Fibroblast of lung (primary cell): Measurements from ENCODE around the gene ANXA3. TPM values are rescaled to one million over a fixed set of nuclear protein-coding genes. Genes with fewer than 3 reads are reported as not detected.
A peak's percentile ranks its signal among the peaks of the same experiment; 100 is the strongest.

ENCODE experiments used
- DNase-seq, 2 donors: peaks; one replicate each; pipeline versions ENCODE4 v3.0.0 to v3.0.0-alpha.2; 2010; ENCODE audit warnings: low read depth in 2 of 2
- H2AFZ ChIP-seq: 2 replicates; pipeline ENCODE4 v1.5.1; 2012; ENCODE audit warnings: low read length, control low read depth, inconsistent platforms
- H3K27ac ChIP-seq: 2 replicates; pipeline ENCODE4 v1.5.1; 2011; ENCODE audit warnings: low read length, control low read depth; ENCODE audit not compliant: insufficient read depth
- H3K27me3 ChIP-seq: 2 replicates; pipeline ENCODE4 v1.5.1; 2011; ENCODE audit warnings: mild to moderate bottlenecking, low read length; ENCODE audit not compliant: control insufficient read depth, insufficient read depth
- H3K36me3 ChIP-seq: 2 replicates; pipeline ENCODE4 v1.5.1; 2011; ENCODE audit warnings: low read length; ENCODE audit not compliant: control insufficient read depth, insufficient read depth
- H3K4me1 ChIP-seq: 2 replicates; pipeline ENCODE4 v1.5.1; 2011; ENCODE audit warnings: low read length; ENCODE audit not compliant: control insufficient read depth, insufficient read depth; ENCODE audit errors: extremely low read depth
- H3K4me2 ChIP-seq: 2 replicates; pipeline ENCODE4 v1.5.1; 2011; ENCODE audit warnings: low read length, control low read depth; ENCODE audit not compliant: insufficient read depth; ENCODE audit errors: extremely low read depth
- H3K4me3 ChIP-seq, 4 experiments: fragments of 200-600 bp in 1 of 4; sonication (generic) in 1 of 4; replicated peaks in 1 of 4; 2 replicates each; pipeline ENCODE4 v1.5.1; 2011 to 2016; ENCODE audit warnings: low read length in 4 of 4, low read depth in 3 of 4, mild to moderate bottlenecking in 3 of 4, control low read depth in 2 of 4, inconsistent platforms in 1 of 4, mixed read lengths in 1 of 4; ENCODE audit not compliant: insufficient read depth in 1 of 4; ENCODE audit errors: control extremely low read depth in 1 of 4
- H3K79me2 ChIP-seq: 2 replicates; pipeline ENCODE4 v1.5.1; 2012; ENCODE audit warnings: mild to moderate bottlenecking, low read length, inconsistent platforms; ENCODE audit not compliant: control insufficient read depth, insufficient read depth
- H3K9ac ChIP-seq: 2 replicates; pipeline ENCODE4 v1.5.1; 2011; ENCODE audit warnings: mild to moderate bottlenecking, low read length, control low read depth; ENCODE audit not compliant: insufficient read depth
- H3K9me3 ChIP-seq: 2 replicates; pipeline ENCODE4 v1.5.1; 2012; ENCODE audit warnings: low read depth, low read length; ENCODE audit not compliant: control insufficient read depth, insufficient read depth
- H4K20me1 ChIP-seq: 2 replicates; pipeline ENCODE4 v1.5.1; 2011; ENCODE audit warnings: low read length; ENCODE audit not compliant: control insufficient read depth, insufficient read depth; ENCODE audit errors: extremely low read depth
- CTCF ChIP-seq, 2 donors: IDR thresholded peaks in 1 of 2; conservative IDR thresholded peaks in 1 of 2; 1 replicate in 1 of 2; 2 replicates in 1 of 2; pipeline ENCODE4 v1.5.1; 2011 to 2012; ENCODE audit warnings: low read length in 2 of 2, control low read depth in 1 of 2, inconsistent platforms in 1 of 2, low read depth in 1 of 2, mild to moderate bottlenecking in 1 of 2
- EZH2 ChIP-seq: IDR thresholded peaks from 2 replicates; pipeline ENCODE4 v1.5.1; 2012; ENCODE audit warnings: low read length, control low read depth, mild to moderate bottlenecking; ENCODE audit errors: missing control alignments
- polyA plus RNA-seq, 2 donors: library from polyadenylated mRNA; depleted of rRNA in 1 of 2; stranded (reverse) in 1 of 2; unstranded in 1 of 2; fragments of >200 nt; gene quantifications; 2 replicates each; pipeline ENCODE4 v1.2.1, GENCODE V29; 2011 to 2012; ENCODE audit warnings: missing spikeins in 1 of 2
- total RNA-seq: library from RNA; depleted of rRNA; stranded (reverse); fragments of >200 nt; gene quantifications from 2 replicates; pipeline ENCODE4 v1.2.1, GENCODE V29; 2014

Gene ANXA3
- total and polyA plus RNA-seq, 2 donors (not counting 1 experiment from before 2014, with no cell fraction given), result 9.7 to 9.9 TPM

GRCh38 chr4:78519962-78520361 lies 31.6 kb upstream of the ANXA3 start:
- no peaks in the 10 kb centered on the region for H3K79me2 ChIP-seq
- H4K20me1 ChIP-seq, result no peaks in the 10 kb centered on the region
- H3K4me3 ChIP-seq, result no peak overlapping the region
- DNase-seq, result no peak
- no peak overlapping the region for H2AFZ ChIP-seq
- H3K27me3 ChIP-seq, result no peaks in the 10 kb centered on the region
- no peak overlapping the region for H3K27ac ChIP-seq
- no peaks in the 10 kb centered on the region for H3K9me3 ChIP-seq
- H3K36me3 ChIP-seq, result no peaks in the 10 kb centered on the region
- TF ChIP-seq EZH2 (no peak), CTCF (conservative IDR thresholded peaks at IDR 0.05 in 1 of 2, IDR thresholded peaks at IDR 0.05 in 1 of 2; ENCODE audit: low read depth in 1 of 2, low read length in 2 of 2) (no peak)
- H3K4me2 ChIP-seq, result no peak overlapping the region
- H3K4me1 ChIP-seq, result no peaks in the 10 kb centered on the region
- H3K9ac ChIP-seq, result no peak overlapping the region

GRCh38 chr4:78520808-78521226 lies 30.8 kb upstream of the ANXA3 start:
- H3K4me3 ChIP-seq, result no peak overlapping the region
- no peak overlapping the region for H3K27ac ChIP-seq
- peak in 1 of 2 donors; percentile 40 for DNase-seq
- TF ChIP-seq CTCF (conservative IDR thresholded peaks at IDR 0.05 in 1 of 2, IDR thresholded peaks at IDR 0.05 in 1 of 2; ENCODE audit: low read depth in 1 of 2, low read length in 2 of 2) (no peak), EZH2 (no peak)
- H3K79me2 ChIP-seq, result no peaks in the 10 kb centered on the region
- no peaks in the 10 kb centered on the region for H3K9me3 ChIP-seq
- H3K27me3 ChIP-seq, result no peaks in the 10 kb centered on the region
- no peaks in the 10 kb centered on the region for H3K4me1 ChIP-seq
- H3K36me3 ChIP-seq, result no peaks in the 10 kb centered on the region
- peak overlapping the region; percentile 23 for H2AFZ ChIP-seq
- no peaks in the 10 kb centered on the region for H4K20me1 ChIP-seq
- peak overlapping the region; percentile 4 for H3K4me2 ChIP-seq
- H3K9ac ChIP-seq, result no peak overlapping the region

GRCh38 chr4:78524009-78524408 lies 27.6 kb upstream of the ANXA3 start:
- no peak for DNase-seq
- H3K4me2 ChIP-seq, result no peak overlapping the region
- no peak overlapping the region for H3K27ac ChIP-seq
- no peaks in the 10 kb centered on the region for H3K9me3 ChIP-seq
- H3K27me3 ChIP-seq, result no peaks in the 10 kb centered on the region
- no peaks in the 10 kb centered on the region for H3K79me2 ChIP-seq
- no peak overlapping the region for H3K4me3 ChIP-seq
- no peaks in the 10 kb centered on the region for H4K20me1 ChIP-seq
- no peak overlapping the region for H3K9ac ChIP-seq
- H3K4me1 ChIP-seq, result peaks cover 11% of the 10 kb centered on the region
- TF ChIP-seq CTCF (conservative IDR thresholded peaks at IDR 0.05 in 1 of 2, IDR thresholded peaks at IDR 0.05 in 1 of 2; ENCODE audit: low read depth in 1 of 2, low read length in 2 of 2) (no peak), EZH2 (no peak)
- no peak overlapping the region for H2AFZ ChIP-seq
- no peaks in the 10 kb centered on the region for H3K36me3 ChIP-seq
